ES-I3 (cell line): ENCODE results near the gene TXNDC16.

ENCODE experiments used
- H3K36me3 ChIP-seq: 2 replicates; pipeline ENCODE4 v1.6.1; 2013; ENCODE audit warnings: mild to moderate bottlenecking, low read length, control low read depth, moderate library complexity; ENCODE audit not compliant: insufficient read depth
- H3K4me1 ChIP-seq: 2 replicates; pipeline ENCODE4 v1.6.1; 2013; ENCODE audit warnings: mild to moderate bottlenecking, control low read depth, low read length; ENCODE audit not compliant: insufficient read depth
- H3K9ac ChIP-seq: 2 replicates; pipeline ENCODE4 v1.6.1; 2013; ENCODE audit warnings: low read depth, mild to moderate bottlenecking, low read length, moderate library complexity
- H3K9me3 ChIP-seq: 2 replicates; pipeline ENCODE4 v1.6.1; 2013; ENCODE audit warnings: mild to moderate bottlenecking, low read length, moderate library complexity; ENCODE audit not compliant: control insufficient read depth, insufficient read depth

The TXNDC16 gene

DNA sequence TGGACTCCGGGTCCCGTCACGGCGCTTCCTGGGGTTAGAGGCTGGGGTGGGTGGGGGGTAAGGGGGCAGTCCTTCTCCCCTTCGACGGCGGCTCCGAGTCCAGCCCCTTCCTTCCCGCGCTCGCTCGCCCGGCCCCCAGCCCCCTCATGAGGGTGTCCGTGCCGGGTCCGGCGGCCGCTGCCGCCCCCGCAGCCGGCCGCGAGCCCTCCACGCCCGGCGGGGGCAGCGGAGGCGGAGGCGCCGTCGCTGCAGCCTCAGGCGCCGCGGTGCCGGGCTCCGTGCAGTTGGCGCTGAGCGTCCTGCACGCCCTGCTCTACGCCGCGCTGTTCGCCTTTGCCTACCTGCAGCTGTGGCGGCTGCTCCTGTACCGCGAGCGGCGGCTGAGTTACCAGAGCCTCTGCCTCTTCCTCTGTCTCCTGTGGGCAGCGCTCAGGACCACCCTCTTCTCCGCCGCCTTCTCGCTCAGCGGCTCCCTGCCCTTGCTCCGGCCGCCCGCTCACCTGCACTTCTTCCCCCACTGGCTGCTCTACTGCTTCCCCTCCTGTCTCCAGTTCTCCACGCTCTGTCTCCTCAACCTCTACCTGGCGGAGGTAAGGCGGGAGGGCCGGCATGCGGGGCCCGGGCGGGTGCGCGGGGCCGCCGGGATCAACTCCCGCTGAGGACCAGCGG, 831 bp upstream of the TXNDC16 start:
- Histone ChIP-seq H3K9me3 (no peaks in the 10 kb centered on the region), H3K9ac (peak overlapping the region; percentile 68), H3K4me1 (peaks cover 4% of the 10 kb centered on the region; the same call in 1 of the 2 replicates), H3K36me3 (no peaks in the 10 kb centered on the region)

DNA sequence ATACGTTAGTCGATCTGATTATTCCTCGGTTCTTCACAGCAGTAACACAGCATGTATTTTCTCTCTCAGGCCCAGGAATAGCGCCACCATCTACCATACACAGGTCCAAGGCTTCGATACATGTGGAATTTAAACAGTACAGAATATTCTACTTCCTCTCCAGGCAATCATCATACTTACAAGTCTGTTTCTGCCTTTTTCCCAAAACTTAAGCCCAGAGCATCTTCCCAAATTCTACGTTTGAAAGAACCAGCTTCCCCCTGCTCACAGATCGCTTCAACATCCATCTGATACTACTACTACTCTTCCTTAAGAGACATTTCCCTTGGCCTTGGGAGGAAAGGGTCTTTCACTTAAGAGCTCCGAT, 626 bp downstream of the TXNDC16 start:
- Histone ChIP-seq H3K9me3 (no peaks in the 10 kb centered on the region), H3K36me3 (no peaks in the 10 kb centered on the region)

DNA sequence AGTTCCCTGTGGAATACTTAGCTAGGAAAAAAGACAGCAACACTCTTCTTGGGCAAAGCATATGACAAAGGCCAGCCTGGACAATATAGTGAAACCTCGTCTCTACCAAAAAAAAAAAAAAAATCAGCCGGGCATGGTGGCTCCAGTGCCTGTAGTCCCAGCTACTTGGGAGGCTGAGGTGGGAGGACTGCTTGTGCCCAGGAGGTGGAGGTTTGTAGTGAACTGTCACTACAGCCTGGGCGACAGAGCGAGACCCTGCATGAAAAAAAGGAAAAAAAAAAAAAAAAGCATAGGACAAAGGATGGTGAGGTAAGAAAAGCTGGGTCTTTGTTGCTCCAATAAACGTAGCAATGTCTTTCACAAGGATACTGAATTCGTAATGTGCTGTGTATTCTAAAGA, 1.1 kb downstream of the TXNDC16 start:
- Histone ChIP-seq H3K36me3 (no peaks in the 10 kb centered on the region), H3K9me3 (no peaks in the 10 kb centered on the region), H3K4me1 (peaks cover 4% of the 10 kb centered on the region; the same call in 1 of the 2 replicates), H3K9ac (peak overlapping the region; percentile 64; the same call in 1 of the 2 replicates)

More for the DNA sequence above, 626 bp downstream of the TXNDC16 start:
- Histone ChIP-seq H3K4me1 (peaks cover 4% of the 10 kb centered on the region; the same call in 1 of the 2 replicates), H3K9ac (peak overlapping the region; percentile 64)

DNA sequence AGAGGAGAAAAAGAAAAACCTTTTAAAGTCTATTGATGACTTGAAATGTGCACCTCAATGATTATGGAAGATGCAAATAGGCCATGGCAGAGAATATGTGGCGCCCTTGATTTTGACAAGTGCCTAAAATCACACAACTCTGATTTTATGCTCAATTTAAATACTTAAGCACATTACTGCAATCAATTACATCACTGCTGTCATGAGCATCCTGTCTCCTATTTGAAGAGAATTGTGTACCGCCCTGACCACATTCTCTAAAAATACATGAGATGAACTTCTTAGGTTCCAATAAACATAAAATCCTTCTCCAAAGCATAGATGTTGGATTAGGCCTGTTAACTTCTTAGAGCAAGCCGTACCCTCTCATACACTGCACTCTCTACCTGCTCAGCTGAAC, 1.6 kb downstream of the TXNDC16 start:
- no peaks in the 10 kb centered on the region for H3K9me3 ChIP-seq
- H3K36me3 ChIP-seq: no peaks in the 10 kb centered on the region
- peaks cover 8% of the 10 kb centered on the region; the same call in 1 of the 2 replicates for H3K4me1 ChIP-seq
- H3K9ac ChIP-seq: no peak overlapping the region

DNA sequence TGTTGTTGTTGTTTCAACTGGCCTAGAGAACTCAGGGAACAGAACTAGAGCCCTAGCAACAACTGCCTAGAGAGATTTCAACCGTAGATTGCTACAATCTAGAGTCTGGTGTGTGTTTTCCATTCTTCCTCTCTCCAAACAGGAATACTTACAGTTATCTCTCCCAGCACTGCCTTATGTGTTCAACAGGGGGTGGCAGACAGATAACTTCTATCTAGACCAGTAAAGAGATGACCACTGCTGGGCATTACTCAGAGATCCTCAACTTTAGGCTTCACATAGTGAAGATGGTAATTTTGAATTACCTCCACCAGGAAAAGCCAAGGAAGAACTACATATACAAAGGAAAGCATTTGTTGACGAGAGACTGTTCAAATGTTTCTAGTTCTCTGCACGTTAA, 4.8 kb downstream of the TXNDC16 start:
- peaks cover 10% of the 10 kb centered on the region; the same call in 1 of the 2 replicates for H3K4me1 ChIP-seq
- no peaks in the 10 kb centered on the region for H3K36me3 ChIP-seq
- no peaks in the 10 kb centered on the region for H3K9me3 ChIP-seq
- H3K9ac ChIP-seq: no peak overlapping the region

DNA sequence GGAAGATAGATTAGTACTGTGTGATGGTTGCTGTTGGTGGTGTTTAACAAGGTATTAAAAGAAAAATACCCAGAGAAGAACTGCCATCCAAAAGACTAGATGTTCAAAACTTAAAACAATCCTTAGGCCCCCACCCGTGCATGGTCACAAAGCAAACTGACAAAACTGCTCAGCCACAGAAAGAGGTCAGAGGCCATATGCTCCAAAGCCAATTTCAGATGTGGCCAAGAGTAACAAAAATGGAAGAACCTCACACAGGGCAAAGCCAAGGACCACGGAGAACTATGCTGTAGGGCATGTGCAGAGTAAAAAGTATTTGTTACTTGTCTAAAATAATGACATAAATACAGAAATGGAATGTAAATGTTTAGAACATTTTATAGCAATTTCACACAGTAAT, 5.3 kb downstream of the TXNDC16 start:
- no peaks in the 10 kb centered on the region for H3K36me3 ChIP-seq
- no peaks in the 10 kb centered on the region for H3K9me3 ChIP-seq
- no peak overlapping the region for H3K9ac ChIP-seq
- H3K4me1 ChIP-seq: peaks cover 10% of the 10 kb centered on the region; the same call in 1 of the 2 replicates

DNA sequence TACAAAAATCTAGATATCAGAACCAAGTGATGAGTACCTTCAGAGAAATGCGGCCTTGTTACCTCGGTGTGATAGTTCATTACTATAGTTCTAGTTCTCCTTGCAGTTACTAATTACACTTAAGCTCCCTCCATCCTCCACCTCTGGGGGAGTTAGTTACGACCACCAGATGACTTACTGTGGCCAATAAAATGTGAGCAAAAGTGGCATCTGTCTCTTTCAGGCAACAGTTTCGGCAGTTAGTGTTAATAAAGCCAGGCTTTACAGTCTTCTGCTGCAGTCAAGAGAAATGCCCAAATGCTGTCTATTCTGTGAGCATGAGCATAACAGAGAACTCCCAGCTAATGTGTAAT, 6.0 kb downstream of the TXNDC16 start:
- H3K9ac ChIP-seq: no peak overlapping the region
- H3K36me3 ChIP-seq: no peaks in the 10 kb centered on the region
- peaks cover 10% of the 10 kb centered on the region; the same call in 1 of the 2 replicates for H3K4me1 ChIP-seq
- H3K9me3 ChIP-seq: no peaks in the 10 kb centered on the region

DNA sequence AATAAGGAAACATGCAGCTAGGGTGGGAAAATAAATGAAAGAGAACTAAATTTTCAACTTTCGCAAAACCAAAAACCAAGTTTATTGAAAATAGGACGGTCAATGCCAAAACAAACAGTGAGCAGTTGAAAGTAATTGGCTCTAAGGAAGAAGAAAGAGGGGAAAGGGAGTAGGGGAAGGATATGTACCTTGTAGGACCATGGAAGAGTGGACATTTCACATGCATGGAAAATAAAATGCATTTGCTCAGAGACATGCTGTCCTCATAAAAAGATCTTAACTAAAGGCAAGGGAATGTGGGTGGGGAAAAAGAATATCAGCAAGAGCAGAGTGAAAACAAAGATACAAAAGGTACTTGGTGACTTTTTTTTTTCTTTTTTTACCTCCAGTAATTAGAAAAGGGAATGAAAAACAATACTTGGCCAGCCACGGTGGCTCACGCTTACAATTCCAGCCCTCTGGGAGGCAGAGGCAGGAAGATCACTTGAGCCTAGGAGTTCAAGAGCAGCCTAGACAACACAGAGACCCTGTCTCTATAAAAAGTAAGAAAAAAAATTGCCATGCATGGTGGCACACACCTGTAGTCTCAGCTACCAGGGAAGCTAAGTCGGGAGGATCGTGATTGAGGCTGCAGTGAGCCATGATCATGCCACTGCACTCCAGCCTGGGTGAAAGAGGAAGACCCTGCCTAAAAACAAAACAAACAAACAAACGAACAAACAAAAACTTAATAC, 6.6 kb downstream of the TXNDC16 start:
- H3K4me1 ChIP-seq: peaks cover 7% of the 10 kb centered on the region; the same call in 1 of the 2 replicates
- H3K36me3 ChIP-seq: no peaks in the 10 kb centered on the region
- H3K9me3 ChIP-seq: no peaks in the 10 kb centered on the region
- no peak overlapping the region for H3K9ac ChIP-seq

DNA sequence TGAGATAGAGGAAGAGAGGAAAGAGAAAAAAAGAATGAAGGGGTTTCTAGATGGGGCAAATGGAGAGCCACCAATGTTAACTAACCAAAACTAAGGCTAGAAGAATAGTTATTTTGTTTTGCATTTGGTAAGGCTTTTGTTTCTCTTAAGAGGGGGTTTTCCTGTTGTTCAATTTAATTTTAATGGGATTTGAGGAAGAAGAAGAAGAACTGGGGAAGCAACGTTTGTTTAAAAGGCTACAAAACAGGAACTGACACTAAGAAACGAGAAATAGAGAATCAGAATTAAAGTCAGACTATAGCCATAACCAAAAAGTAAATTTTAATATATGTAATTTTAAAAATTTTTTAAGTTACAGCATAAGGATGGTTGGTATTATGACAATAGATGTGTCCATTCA, 13.7 kb downstream of the TXNDC16 start:
- Histone ChIP-seq H3K4me1 (peaks cover 8% of the 10 kb centered on the region; the same call in 1 of the 2 replicates), H3K9ac (no peak overlapping the region), H3K36me3 (no peaks in the 10 kb centered on the region), H3K9me3 (no peaks in the 10 kb centered on the region)

DNA sequence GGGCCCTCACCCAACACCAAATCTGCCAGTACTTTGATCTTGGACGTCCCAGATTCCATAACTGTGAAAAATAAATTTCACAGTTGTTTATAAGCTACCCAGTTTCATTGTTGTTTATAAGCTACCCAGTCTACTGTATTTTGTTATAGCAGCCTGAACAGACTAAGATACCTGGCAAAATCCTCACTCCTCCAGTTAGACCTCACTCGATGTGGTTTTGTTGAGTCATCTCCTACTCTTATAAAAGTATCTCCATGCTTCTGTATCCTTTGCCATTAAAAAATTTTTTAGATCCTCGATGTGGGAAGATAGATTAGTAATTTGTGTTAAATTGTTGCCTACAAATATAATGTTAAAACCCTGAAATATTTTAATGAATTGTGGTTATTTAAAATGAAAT, 16.0 kb downstream of the TXNDC16 start:
- H3K36me3 ChIP-seq: no peaks in the 10 kb centered on the region
- H3K4me1 ChIP-seq: peaks cover 8% of the 10 kb centered on the region; the same call in 1 of the 2 replicates
- H3K9ac ChIP-seq: no peak overlapping the region
- H3K9me3 ChIP-seq: no peaks in the 10 kb centered on the region

DNA sequence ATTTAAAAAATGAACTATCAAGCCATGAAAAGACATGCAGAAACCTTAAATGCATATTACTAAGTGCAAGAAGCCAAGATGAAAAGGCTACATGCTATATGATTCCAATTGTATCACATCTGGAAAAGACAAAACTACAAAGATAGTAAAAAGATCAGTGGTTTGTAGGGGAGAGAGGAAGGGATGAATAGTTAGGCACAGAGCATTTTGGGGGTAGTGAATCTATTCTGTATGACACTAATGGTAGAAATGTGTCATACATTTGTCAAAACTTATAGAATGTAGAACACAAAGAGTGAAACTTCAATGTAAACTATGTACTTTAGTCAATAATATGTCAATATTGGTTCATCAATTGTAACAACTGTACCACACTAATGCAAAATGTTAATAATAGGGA, 20.8 kb downstream of the TXNDC16 start:
- no peak overlapping the region for H3K9ac ChIP-seq
- H3K9me3 ChIP-seq: no peaks in the 10 kb centered on the region
- no peaks in the 10 kb centered on the region for H3K4me1 ChIP-seq
- no peaks in the 10 kb centered on the region for H3K36me3 ChIP-seq

DNA sequence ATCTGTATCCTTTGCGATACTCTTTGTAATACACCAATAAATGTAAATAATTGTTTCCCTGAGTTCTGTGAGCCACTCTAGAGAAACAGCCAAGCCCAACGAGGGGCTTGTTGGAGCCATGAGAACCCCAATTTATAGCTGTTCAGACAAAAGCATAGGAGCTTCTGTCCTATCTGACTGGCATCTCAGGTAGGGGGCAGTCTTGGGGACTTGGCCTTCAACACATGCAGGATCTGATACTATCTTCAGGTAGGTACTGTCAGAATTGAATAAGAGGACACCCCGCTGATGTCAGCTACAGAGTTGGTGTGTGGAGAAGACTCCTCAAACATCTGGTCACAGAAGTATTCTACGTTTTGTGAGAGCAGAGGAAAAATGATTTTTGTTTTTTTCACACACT, 25.3 kb downstream of the TXNDC16 start:
- no peaks in the 10 kb centered on the region for H3K36me3 ChIP-seq

DNA sequence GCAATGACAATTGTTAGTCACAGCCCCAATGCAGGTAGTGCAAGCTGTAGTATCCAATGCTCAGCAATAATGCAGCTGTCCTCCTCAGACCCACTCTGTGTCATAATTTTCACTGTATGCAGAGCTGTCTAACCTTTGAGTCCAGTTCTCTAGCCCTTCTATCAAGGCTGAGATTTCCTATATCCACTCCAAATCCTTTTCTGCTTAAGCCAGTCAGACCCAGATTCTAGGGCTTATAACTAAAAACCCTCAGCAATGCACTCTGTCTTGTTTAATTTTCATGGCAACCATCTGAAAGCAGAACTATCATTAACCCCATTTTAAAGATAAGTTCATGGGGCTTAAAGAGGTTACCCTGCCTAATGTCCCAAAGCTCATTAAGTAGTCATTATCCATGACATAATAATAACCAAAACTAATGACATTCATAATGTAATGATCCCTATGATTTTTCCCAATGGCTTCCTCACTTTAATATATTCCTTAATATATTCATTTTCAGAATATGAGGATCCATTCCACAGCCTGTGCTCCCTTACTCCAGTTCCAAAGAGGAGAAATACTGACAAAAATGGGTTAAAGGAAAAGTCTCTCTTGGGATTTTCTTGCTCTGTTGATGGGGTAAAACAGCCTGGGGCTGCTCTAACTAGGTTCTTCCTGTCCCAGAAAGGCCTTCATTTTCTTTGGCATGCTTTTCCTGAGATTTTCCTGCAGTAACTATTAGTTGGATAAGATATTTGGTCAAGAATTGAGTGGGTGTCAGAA, 29.5 kb downstream of the TXNDC16 start:
- no peaks in the 10 kb centered on the region for H3K36me3 ChIP-seq
- no peak overlapping the region for H3K9ac ChIP-seq
- no peaks in the 10 kb centered on the region for H3K9me3 ChIP-seq
- no peaks in the 10 kb centered on the region for H3K4me1 ChIP-seq

More for the DNA sequence above, 25.3 kb downstream of the TXNDC16 start:
- Histone ChIP-seq H3K4me1 (no peaks in the 10 kb centered on the region), H3K9ac (no peak overlapping the region), H3K9me3 (no peaks in the 10 kb centered on the region)

DNA sequence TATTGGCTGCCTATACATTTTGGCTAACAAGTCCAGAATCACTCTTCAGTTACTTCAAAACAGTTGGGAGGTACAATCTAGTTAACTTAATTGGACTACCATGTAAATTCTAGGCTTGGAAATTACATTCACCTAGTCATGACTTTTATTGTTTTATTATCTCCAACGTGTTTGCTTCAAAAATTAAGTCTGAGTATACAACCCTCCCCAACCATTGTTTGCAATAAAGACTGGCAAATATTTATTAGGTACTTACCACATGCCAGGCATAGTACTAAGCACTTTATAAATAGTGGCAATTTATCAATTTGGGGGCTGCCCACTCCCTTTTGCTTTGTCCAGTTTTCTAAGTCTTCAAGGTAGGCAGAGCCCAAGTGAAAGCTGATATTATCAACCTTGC, 30.3 kb downstream of the TXNDC16 start:
- no peaks in the 10 kb centered on the region for H3K4me1 ChIP-seq
- H3K9ac ChIP-seq: no peak overlapping the region
- no peaks in the 10 kb centered on the region for H3K9me3 ChIP-seq
- H3K36me3 ChIP-seq: no peaks in the 10 kb centered on the region
